Measurements from ENCODE around the gene ANK3.

DNA sequence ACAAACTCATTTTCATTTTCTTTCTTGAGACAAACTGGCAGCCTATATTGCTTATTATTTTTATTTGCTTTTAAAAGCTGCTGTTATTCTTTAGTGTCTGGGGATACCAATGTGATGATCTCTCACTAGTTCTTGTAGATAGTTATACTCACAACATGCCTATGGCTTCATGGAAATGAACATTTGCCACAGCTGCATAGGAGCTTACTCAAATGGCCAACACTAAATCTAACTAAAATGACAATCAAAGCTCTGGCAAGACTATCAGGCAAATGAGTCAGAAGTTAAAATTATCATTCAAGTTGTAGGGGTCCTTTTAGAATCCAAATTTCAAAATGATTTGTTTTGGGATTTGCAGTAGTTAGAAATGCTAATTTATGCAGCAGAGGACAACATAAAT is 225.9 kb downstream of the ANK3 start:
- TF ChIP-seq EZH2 (optimal IDR thresholded peaks at IDR 0.05; ENCODE audit: low read depth, low read length) = no peak
- TF ChIP-seq, protein P1, sequence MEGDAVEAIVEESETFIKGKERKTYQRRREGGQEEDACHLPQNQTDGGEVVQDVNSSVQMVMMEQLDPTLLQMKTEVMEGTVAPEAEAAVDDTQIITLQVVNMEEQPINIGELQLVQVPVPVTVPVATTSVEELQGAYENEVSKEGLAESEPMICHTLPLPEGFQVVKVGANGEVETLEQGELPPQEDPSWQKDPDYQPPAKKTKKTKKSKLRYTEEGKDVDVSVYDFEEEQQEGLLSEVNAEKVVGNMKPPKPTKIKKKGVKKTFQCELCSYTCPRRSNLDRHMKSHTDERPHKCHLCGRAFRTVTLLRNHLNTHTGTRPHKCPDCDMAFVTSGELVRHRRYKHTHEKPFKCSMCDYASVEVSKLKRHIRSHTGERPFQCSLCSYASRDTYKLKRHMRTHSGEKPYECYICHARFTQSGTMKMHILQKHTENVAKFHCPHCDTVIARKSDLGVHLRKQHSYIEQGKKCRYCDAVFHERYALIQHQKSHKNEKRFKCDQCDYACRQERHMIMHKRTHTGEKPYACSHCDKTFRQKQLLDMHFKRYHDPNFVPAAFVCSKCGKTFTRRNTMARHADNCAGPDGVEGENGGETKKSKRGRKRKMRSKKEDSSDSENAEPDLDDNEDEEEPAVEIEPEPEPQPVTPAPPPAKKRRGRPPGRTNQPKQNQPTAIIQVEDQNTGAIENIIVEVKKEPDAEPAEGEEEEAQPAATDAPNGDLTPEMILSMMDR (IDR thresholded peaks at IDR 0.05; ENCODE audit: low read length) = no peak

Data from MM.1S (cell line).